Activated CD4-positive, CD25-positive, alpha-beta regulatory T cell treated with anti-CD3 and anti-CD28 coated beads, Interleukin-2, amount 50 U/mL, for 16 hours (primary cell): Measurements from ENCODE around the gene ABCC3.

Experiments used
- DNase-seq: peaks from one replicate; pipeline ENCODE4 v3.0.0-alpha.2; 2020; ENCODE audit warnings: low read depth, low spot score

The ABCC3 gene

GRCh38 chr17:50627036-50627781 is 7.5 kb upstream of the ABCC3 start:
- no peak for DNase-seq

- DNase-seq, result no peak
Measured at GRCh38 chr17:50627782-50628601, 6.7 kb upstream of the ABCC3 start.

GRCh38 chr17:50629902-50630301 is 4.8 kb upstream of the ABCC3 start:
- no peak for DNase-seq

GRCh38 chr17:50630524-50631194 is 4.0 kb upstream of the ABCC3 start:
- peak; percentile 25 for DNase-seq

- DNase-seq, result no peak
Measured at GRCh38 chr17:50631195-50631907, 3.3 kb upstream of the ABCC3 start.

GRCh38 chr17:50631908-50632571 is 2.6 kb upstream of the ABCC3 start:
- no peak for DNase-seq

- DNase-seq, result no peak
Measured at GRCh38 chr17:50632637-50633036, 2.0 kb upstream of the ABCC3 start.

GRCh38 chr17:50633683-50634082 is 998 bp upstream of the ABCC3 start:
- no peak for DNase-seq

GRCh38 chr17:50634915-50635731 is 442 bp downstream of the ABCC3 start:
- DNase-seq, result no peak

- DNase-seq, result no peak
Measured at GRCh38 chr17:50635732-50635981, 976 bp downstream of the ABCC3 start.

GRCh38 chr17:50635982-50636803 is 1.5 kb downstream of the ABCC3 start:
- no peak for DNase-seq

GRCh38 chr17:50636804-50637195 is 2.1 kb downstream of the ABCC3 start:
- DNase-seq, result no peak

- DNase-seq, result no peak
Measured at GRCh38 chr17:50637829-50638605, 3.3 kb downstream of the ABCC3 start.

GRCh38 chr17:50638606-50638965 is 3.9 kb downstream of the ABCC3 start:
- no peak for DNase-seq

- DNase-seq, result no peak
Measured at GRCh38 chr17:50638966-50639713, 4.5 kb downstream of the ABCC3 start.

GRCh38 chr17:50640686-50641351 is 6.1 kb downstream of the ABCC3 start:
- DNase-seq, result no peak

- no peak for DNase-seq
Measured at GRCh38 chr17:50641357-50641756, 6.7 kb downstream of the ABCC3 start.
